ENCODE measurements around the gene LYG1.
A peak's percentile ranks its signal among the peaks of the same experiment; 100 is the strongest.
"Not testable (repeated sequence)": the region's sequence is repeated elsewhere in the genome, so short reads cannot be mapped to it uniquely, and the experiment has no call there.

LYG1 gene

DNA sequence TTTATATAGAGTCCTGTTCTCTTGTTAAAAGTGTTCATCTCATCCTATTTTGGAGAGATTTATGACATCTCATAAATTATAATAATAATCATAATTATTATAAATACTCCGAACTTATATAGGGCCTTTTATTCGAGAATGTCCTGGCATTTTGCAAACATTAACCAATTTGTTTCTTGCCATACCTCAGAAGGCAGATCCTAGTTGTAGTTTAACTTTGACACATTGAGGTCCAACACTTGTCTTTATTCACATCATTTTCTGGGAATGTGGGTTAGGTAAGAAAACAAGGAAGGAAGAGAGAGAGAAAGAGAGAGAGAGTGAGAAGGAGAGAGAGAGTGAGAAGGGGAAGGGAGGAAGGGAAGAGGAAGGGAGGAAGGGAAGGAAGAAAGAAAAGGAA, at the start of gene LYG1:
TSS of gene LYG1 (minus strand) at position 101 of the 400 bp plus-strand sequence. CDS start 5,527 bp downstream, outside the sequence.
- DNase-seq (ENCODE audit: extremely low read depth in 1 of 2, low read depth in 1 of 2): not testable (repeated sequence)

GRCh38 chr2:99350194-99350593, 49.2 kb upstream of the LYG1 start:
- DNase-seq (ENCODE audit: extremely low read depth in 1 of 2, low read depth in 1 of 2): no peak

DNA sequence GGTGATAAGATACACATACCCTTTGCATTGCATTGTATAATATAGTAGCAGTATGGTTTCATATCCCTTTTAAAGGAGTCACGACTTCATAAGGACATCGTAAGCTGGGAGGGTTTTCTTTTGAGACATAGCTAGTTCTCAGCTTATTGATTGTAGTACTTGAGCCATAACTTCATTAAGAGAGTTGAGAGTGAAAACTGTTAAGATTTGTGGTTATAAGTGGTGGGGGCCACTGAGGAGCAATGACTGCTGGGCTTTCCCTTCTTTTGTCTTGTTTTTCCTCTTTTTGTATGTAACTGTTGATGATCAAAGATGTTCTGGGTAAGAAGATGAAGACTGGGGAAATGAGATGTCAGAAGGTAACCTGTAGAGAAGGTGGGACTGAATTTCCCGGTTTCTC, 47.2 kb upstream of the LYG1 start:
- no peak for DNase-seq (ENCODE audit: extremely low read depth in 1 of 2, low read depth in 1 of 2)

- DNase-seq (ENCODE audit: extremely low read depth in 1 of 2, low read depth in 1 of 2): no peak
These were observed 45.2 kb upstream of the LYG1 start for GRCh38 chr2:99346218-99346617.

GRCh38 chr2:99345446-99345845, 44.4 kb upstream of the LYG1 start:
- DNase-seq (ENCODE audit: extremely low read depth in 1 of 2, low read depth in 1 of 2): not testable (repeated sequence)

DNA sequence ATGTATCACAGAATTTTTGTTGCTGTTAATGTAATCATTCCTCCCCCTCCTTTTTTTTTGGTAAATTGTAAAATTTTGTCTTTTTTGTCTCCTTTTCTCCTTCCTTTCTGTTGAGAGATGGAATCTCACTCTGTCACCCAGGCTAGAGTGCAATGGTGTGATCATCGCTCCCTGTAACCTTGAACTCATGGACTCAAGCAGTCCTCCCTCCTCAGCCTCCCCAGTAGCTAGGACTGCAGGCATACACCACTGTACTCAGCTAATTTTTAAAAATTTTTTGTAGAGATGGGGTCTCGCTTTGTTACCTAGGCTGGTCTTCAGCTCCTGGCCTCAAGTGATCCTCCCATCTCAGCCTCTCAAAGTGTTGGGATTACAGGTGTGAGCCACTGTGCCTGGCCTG, 41.5 kb upstream of the LYG1 start:
- DNase-seq (ENCODE audit: extremely low read depth in 1 of 2, low read depth in 1 of 2): no peak

- no peak for DNase-seq (ENCODE audit: extremely low read depth in 1 of 2, low read depth in 1 of 2)
These were observed 39.8 kb upstream of the LYG1 start for GRCh38 chr2:99340669-99341236.

GRCh38 chr2:99338029-99338585, 37.1 kb upstream of the LYG1 start:
- no peak for DNase-seq (ENCODE audit: extremely low read depth in 1 of 2, low read depth in 1 of 2)

DNA sequence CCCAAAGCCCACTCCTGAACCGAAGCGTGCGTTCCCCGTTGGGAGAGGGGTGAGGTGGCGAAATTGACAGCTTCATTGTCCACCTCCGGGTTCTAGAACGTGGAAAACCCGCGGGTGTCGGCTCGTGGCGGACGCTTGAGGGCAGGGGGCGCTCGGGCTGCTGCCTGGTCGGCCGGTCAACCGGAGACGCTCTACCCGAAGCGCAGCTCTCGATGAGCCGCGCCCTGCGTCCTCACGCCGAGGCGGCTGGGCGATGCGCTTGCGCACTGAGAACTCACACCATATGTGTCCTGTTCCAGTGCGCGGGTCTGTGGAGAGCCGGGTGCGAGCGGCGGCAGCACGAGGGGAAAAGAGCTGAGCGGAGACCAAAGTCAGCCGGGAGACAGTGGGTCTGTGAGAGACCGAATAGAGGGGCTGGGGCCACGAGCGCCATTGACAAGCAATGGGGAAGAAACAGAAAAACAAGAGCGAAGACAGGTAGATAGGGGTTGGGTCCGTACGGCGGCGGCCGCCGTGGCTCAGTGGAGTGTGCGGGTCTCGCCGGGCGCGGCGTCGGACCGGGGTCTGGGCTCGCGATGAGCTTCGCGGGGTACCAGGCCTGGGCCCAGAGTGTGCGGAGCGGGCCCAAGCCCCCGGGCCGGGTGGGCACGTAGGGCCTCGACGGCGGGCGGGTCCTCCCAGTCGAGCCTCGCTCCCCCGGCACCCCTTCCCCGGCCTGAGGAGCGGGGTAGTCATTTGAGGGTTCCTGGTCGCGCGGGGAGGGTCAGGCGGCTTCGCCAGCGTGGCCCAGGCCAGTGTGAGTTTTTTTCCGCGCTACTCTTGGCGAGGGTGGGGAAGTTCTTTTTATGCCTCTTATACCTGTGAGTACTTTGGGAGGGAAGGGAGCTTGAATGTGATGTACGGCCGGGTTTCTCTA, 36.4 kb upstream of the LYG1 start, which contains the start of gene EIF5B:
TSS of gene EIF5B (plus strand) at position 277 of the 916 bp plus-strand sequence. CDS start at position 443, 166 bp downstream.
- peak; percentile 84 to 89 for DNase-seq (ENCODE audit: extremely low read depth in 1 of 2, low read depth in 1 of 2)

- no peak for DNase-seq (ENCODE audit: extremely low read depth in 1 of 2, low read depth in 1 of 2)
These were observed 35.8 kb upstream of the LYG1 start for GRCh38 chr2:99336804-99337112.

- peak; percentile 94 to 96 for DNase-seq (ENCODE audit: extremely low read depth in 1 of 2, low read depth in 1 of 2)
These were observed 35.2 kb upstream of the LYG1 start, which contains the start of gene TXNDC9 for GRCh38 chr2:99335911-99336803. Gene TXNDC9 (minus strand): TSS chr2:99336333. CDS start chr2:99333210, 3,123 bp downstream.

- no peak for DNase-seq (ENCODE audit: extremely low read depth in 1 of 2, low read depth in 1 of 2)
These were observed 24.4 kb upstream of the LYG1 start for GRCh38 chr2:99325384-99325783.

GRCh38 chr2:99317873-99318200, 16.8 kb upstream of the LYG1 start:
- not testable (repeated sequence) for DNase-seq (ENCODE audit: extremely low read depth in 1 of 2, low read depth in 1 of 2)

DNA sequence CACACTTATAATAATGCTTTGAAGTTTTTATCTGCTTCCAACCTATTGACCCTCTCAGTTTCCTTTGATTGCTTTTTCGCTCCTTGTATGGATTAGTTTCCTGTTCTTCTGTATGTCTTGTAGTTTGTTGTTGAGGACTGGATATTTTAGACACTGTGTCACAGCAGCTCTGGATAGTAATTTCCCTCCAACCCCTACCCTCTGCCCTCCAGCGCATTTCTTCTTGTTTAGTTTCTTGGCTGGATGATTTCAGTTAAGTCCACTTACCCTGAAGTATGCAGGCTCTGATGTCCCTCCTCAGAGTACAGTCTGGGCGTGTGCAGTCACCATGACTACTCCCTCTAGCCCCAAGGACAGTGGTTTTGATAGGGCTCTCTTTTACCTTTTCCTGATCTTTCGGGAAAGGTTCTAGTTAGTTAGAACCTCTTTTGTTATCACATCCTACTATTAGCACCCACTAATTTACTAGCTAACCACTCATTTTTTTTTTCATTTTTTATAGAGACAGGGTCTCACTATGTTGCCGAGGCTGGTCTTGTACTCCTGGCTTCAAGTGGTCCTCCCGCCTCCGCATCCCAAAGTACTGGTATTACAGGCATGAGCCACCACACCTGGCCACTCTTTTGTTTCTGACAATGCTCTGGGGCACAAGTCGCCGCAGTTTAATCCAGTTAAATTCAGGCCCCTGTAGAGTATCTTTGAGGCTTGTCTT, 16.3 kb upstream of the LYG1 start:
- DNase-seq (ENCODE audit: extremely low read depth in 1 of 2, low read depth in 1 of 2): no peak

DNA sequence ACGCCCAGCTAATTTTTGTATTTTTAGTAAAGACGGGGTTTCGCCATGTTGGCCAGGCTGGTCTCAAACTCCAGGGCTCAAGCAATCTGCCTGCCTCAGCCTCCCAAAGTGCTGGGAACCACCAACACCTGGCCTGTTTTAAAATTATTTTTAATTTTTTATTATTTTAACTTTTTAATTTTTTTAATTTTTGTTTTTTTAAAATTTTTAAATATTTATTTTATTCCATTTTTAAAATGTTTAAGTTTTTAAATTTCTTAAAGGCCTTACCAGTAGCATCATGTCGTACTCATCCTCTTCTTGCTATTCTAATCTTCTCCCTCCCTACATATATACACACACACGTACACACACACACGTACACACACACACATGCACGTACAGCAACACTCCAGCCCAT, 1.4 kb downstream of the LYG1 start:
- no peak for DNase-seq (ENCODE audit: extremely low read depth in 1 of 2, low read depth in 1 of 2)

DNA sequence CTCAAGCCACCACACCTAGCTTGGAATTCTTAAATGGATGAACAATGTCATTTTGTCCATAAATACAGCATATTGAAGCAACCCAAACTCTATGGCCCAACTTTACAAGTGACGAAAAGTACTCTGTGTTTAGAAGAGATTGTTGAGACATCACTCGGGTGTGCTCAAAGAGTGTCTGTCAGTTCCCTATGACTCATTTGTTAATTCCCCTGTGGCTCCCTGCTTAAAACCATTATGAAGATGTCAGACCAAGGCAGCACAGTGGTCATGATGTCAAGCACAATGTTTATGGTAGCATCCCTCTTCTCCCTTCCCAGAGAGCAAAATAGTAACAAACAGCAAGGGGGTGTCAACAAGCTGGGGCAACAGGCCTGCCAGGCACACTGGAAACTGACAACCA, 3.0 kb downstream of the LYG1 start:
- no peak for DNase-seq (ENCODE audit: extremely low read depth in 1 of 2, low read depth in 1 of 2)

GRCh38 chr2:99285526-99285925, 15.5 kb downstream of the LYG1 start:
- DNase-seq (ENCODE audit: extremely low read depth in 1 of 2, low read depth in 1 of 2): no peak

- no peak for DNase-seq (ENCODE audit: extremely low read depth in 1 of 2, low read depth in 1 of 2)
These were observed 20.9 kb downstream of the LYG1 start for GRCh38 chr2:99279969-99280695.

DNA sequence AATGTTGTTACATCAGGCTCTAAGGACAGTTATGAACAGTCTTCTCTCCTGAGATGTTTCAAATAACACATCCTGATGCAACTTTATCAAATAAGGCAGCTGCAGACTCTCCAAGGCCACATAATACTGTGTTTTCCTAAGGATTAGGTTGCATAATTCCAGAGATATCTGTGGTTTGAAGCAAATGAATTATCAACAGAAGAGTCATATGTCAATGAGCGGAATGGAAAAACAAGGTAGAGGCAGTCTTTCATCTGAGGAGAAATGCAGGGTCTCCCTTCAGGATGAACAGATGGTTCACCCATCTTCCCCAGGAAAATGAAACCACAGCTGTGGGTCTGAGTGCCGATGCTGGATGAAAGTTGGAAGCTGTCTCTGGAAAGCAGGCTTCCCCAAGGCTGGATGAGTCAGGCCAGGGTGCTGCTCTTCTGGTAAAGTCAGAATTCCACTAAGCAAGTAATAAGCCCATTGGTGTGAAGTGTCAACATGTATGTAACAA, 22.2 kb downstream of the LYG1 start:
- DNase-seq (ENCODE audit: extremely low read depth in 1 of 2, low read depth in 1 of 2): no peak

Measured in stimulated activated CD8-positive, alpha-beta memory T cell treated with anti-CD3 and anti-CD28 coated beads, Interleukin-7, amount 100 ng/mL, for 48 hours (primary cell).